Memory B cell (primary cell): ENCODE results near the gene EIF4G3.
A peak's percentile ranks its signal among the peaks of the same experiment; 100 is the strongest.

Experiments used
- ATAC-seq: fragments of 150-1000 bp; cut with Tn5 transposase; 2 replicates; pipeline ENCODE4 v1.10.0; 2021; ENCODE audit warnings: low read depth, mild to moderate bottlenecking, moderate library complexity
- DNase-seq, 2 donors: peaks; one replicate each; pipeline ENCODE4 v3.0.0; 2022; ENCODE audit warnings: low spot score in 2 of 2
- H3K27ac Mint-ChIP-seq: one replicate; pipeline ENCODE4 v1.8.0; 2022; ENCODE audit warnings: mild to moderate bottlenecking, moderate library complexity, mixed read lengths
- H3K27me3 Mint-ChIP-seq: one replicate; pipeline ENCODE4 v1.8.0; 2022; ENCODE audit warnings: mixed read lengths
- H3K36me3 Mint-ChIP-seq: one replicate; pipeline ENCODE4 v1.8.0; 2022; ENCODE audit warnings: mild to moderate bottlenecking, mixed read lengths
- H3K4me1 Mint-ChIP-seq: one replicate; pipeline ENCODE4 v1.8.0; 2022; ENCODE audit warnings: mixed read lengths
- H3K4me3 Mint-ChIP-seq: one replicate; pipeline ENCODE4 v1.8.0; 2022; ENCODE audit warnings: mild to moderate bottlenecking, moderate library complexity, mixed read lengths
- H3K9me3 Mint-ChIP-seq: one replicate; pipeline ENCODE4 v1.8.0; 2022; ENCODE audit warnings: mixed read lengths

Gene EIF4G3

DNA sequence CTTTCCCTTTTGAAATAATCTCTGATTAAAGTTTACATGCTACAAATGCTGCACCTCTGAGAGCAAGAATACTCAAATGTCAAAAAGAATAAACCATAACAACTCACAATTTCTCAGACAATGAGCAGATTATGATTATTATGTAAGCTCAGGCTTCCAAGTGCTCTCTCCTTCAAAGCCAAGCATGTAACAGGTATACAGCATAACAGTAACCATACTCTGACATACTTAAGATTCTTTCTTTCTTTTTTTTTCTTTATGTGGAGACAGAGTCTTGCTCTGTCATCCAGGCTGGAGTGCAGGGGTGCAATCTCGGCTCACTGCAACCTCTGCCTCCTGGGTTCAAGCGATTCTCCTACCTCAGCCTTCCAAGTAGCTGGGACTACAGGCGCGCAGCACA lies 155.4 kb downstream of the EIF4G3 start:
- no peak for ATAC-seq
- H3K27me3 Mint-ChIP-seq: no peaks in the 10 kb centered on the region

DNA sequence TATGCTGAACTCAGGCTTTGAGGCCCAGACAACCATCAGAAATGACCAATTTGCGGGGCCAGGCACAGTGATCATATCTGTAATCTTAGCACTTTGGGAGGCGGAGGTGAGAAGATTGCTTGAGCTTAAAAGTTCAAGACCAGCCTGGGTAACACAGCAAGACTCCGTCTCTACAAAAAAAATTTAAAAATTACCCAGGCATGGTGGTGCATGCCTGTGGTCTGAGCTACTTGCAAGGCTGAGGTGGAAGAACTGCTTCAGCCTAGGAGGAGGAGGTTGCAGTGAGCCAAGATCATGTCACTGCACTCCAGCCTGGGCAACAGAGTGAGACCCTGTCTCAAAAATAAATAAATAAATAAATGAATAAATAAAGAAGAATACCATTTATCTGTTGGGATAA lies 156.5 kb downstream of the EIF4G3 start:
- Mint-ChIP-seq H3K9me3 (no peaks in the 10 kb centered on the region), H3K27ac (no peak overlapping the region), H3K4me1 (peaks cover 10% of the 10 kb centered on the region), H3K36me3 (peaks cover 16% of the 10 kb centered on the region), H3K27me3 (no peaks in the 10 kb centered on the region), H3K4me3 (no peak overlapping the region)
- DNase-seq (no peak), ATAC-seq (no peak)

More for the DNA sequence above, 155.4 kb downstream of the EIF4G3 start:
- Mint-ChIP-seq H3K4me3 (no peak overlapping the region), H3K36me3 (peaks cover 12% of the 10 kb centered on the region), H3K4me1 (peaks cover 11% of the 10 kb centered on the region), H3K27ac (no peak overlapping the region), H3K9me3 (no peaks in the 10 kb centered on the region)
- DNase-seq: no peak

DNA sequence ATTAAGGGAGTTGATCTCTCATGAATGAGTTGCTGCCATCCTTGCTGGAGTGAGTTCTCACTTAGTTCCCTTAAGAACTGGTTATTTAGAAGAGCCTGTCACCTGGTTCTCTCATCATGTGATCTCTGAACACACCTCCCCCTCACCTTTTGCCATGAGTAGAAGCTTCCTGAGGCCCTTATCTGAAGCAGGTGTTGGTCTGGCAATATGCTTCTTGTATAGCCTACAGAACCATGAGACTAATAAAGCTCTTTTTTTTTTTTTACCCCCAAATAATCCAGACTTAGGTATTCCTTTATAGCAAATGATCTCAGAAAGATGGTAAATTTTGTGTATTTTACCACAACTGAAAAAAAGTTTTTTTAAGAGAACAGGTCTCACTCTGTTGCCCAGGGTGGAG lies 158.0 kb downstream of the EIF4G3 start:
- Mint-ChIP-seq H3K4me1 (peaks cover 8% of the 10 kb centered on the region), H3K9me3 (peaks cover 2% of the 10 kb centered on the region), H3K27ac (peak overlapping the region; percentile 26), H3K4me3 (no peak overlapping the region), H3K36me3 (peaks cover 15% of the 10 kb centered on the region), H3K27me3 (no peaks in the 10 kb centered on the region)
- no peak for DNase-seq
- no peak for ATAC-seq

DNA sequence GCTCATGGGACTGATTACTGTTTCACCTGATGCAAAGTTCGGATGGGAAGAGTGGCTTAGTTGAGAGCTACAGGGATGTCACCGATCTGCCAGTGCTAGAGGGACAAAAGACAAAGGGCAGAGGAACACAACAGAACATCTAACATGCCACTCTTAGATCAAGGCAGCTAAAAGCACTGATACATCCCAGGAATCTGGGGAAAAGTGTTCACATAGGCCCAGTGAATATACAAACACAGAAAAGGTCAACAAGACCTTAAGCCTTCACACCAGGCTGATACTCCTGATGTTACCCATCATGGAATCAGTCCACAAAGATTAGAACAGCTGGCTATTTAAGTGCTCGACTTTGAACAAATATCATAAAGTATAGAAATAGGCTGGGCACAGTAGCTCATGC lies 163.2 kb downstream of the EIF4G3 start:
- ATAC-seq: no peak
- no peak for DNase-seq
- Mint-ChIP-seq H3K4me3 (no peak overlapping the region), H3K9me3 (peaks cover 2% of the 10 kb centered on the region), H3K27ac (peak overlapping the region; percentile 42), H3K27me3 (no peaks in the 10 kb centered on the region), H3K36me3 (peaks cover 19% of the 10 kb centered on the region), H3K4me1 (peaks cover 14% of the 10 kb centered on the region)

DNA sequence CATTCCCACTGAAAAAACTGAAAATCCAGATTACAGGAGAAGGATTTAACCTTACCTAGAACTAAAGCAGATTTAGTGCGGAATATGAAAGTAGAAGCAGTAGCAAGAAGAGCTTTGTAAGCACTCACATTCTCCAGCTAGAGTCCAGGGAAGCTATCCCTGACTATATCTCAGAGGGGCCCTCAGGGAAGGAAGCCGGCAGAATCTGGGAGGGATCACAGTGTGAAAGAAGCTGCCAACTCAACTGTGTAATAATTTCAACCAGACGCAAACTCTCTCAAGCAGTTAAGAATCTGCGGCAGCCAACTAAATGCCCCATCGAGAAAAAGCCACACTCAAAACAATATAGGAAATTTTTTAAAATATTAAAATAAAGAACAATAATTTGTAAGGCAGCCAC lies 163.8 kb downstream of the EIF4G3 start:
- H3K4me1 Mint-ChIP-seq: peaks cover 14% of the 10 kb centered on the region
- H3K9me3 Mint-ChIP-seq: peaks cover 2% of the 10 kb centered on the region
- H3K36me3 Mint-ChIP-seq: peaks cover 18% of the 10 kb centered on the region
- H3K27me3 Mint-ChIP-seq: no peaks in the 10 kb centered on the region
- H3K27ac Mint-ChIP-seq: peak overlapping the region; percentile 42
- DNase-seq (no peak), ATAC-seq (no peak)
- H3K4me3 Mint-ChIP-seq: no peak overlapping the region

DNA sequence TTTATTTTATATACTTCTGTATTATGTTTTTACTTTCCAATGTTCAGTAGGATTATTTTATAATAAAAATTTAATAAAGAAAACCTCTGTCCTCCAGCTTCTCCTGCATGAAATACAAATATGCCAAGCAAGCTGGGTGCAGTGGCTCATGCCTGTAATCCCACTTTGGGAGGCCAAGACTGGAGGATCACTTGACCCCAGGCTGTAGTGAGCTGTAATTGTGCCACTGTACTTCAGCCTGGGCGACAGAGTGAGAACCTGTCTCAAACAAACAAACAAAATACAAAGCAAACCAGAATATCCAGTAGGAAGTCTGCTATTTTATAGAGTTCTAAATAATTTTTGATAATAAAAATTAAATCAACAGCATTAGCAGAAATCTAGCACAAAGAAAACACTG lies 168.8 kb downstream of the EIF4G3 start:
- no peak for ATAC-seq
- H3K27ac Mint-ChIP-seq: no peak overlapping the region
- H3K27me3 Mint-ChIP-seq: no peaks in the 10 kb centered on the region
- no peaks in the 10 kb centered on the region for H3K9me3 Mint-ChIP-seq
- peaks cover 5% of the 10 kb centered on the region for H3K36me3 Mint-ChIP-seq
- H3K4me3 Mint-ChIP-seq: no peak overlapping the region
- H3K4me1 Mint-ChIP-seq: peaks cover 9% of the 10 kb centered on the region
- DNase-seq: no peak

DNA sequence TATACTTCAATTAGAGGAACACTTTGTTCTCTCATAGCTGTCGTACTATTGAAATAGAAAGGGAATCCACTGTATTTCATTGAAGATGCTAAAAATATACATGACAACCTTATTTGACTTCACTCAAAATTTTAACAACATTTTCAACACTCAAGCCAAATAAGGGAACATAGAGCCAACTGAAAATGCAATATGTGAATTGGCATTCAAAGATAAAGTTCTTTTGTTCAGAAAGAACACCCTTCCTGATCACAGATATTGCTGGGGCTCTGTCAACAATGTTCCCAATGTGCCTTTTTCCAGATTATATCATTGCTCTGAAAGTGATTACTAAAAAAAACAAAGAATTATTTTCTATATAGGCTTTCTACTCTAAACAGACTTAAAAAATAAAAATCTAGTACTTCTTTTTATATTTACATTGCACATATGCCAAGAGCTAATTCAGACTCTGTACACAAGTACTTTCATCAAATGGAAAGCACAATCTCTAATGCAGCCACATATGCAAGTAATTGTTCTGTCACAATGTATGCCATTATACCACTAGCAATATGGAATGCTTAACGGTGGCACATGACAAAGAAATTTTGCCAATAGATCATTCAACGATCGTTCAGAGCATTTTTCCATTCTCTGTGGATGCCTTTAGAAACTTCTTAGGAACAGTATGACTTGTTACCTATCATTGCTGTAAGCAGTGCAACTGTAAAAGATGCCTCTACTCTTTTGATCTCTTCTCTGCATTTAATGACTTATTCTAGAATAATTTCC lies 171.0 kb downstream of the EIF4G3 start:
- peaks cover 5% of the 10 kb centered on the region for H3K36me3 Mint-ChIP-seq
- no peaks in the 10 kb centered on the region for H3K27me3 Mint-ChIP-seq
- H3K27ac Mint-ChIP-seq: no peak overlapping the region
- no peak for ATAC-seq
- H3K4me1 Mint-ChIP-seq: no peaks in the 10 kb centered on the region
- DNase-seq: no peak
- no peaks in the 10 kb centered on the region for H3K9me3 Mint-ChIP-seq
- no peak overlapping the region for H3K4me3 Mint-ChIP-seq

DNA sequence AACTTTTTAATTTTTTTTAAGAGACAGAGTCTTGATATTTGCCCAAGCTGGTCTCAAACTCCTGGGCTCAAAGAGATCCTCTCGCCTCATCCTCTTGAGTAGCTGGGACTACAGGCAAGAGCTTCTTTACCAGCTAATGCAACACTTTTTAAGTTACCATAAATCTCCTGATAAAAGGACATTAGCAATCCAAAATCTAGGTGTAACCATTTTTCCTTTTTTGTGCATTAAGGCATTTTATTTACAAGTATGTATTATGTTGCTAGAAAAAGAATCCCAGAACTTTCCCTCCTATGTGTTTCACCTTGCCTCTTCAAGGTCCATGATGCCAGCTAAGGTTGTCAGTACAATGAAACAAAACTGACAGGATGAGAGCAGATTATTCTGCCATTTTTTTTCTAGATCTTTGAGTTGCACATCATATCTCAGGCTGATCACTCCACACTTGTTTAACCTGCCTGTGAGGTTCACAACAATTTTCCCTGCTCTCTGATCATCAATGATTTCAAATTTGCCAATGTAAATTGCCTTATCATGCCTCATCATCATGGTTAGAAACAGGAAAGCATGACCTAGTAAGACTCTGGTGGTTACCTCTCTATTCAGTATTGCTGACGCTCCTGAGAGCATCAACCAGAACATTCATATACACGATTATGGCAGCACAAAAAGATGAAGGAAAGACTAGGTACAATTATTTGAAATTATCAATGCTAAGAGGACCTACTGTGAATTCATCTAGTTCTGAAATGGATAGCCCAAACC lies 173.2 kb downstream of the EIF4G3 start:
- ATAC-seq (no peak), DNase-seq (no peak)
- no peak overlapping the region for H3K27ac Mint-ChIP-seq

DNA sequence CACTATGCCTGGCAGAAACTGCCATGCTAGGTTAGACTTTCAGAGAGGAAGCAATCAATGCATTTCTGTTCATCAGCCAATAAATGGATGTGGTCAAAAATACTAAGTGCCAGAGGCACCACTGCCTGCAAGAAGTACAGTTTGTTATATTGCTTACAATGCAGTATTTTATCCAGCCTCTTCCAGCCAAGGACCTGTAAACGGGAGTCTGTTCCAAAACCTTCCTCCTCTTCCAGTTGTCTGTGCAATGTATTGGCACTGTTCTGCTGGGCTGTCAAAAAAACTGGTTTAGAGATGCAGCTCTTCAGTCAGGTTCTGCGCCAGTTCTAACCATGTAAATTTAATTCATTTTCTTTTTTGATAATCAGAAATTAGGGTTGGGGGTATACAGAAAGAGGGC lies 175.7 kb downstream of the EIF4G3 start:
- ATAC-seq (no peak), DNase-seq (no peak)
- Mint-ChIP-seq H3K4me1 (no peaks in the 10 kb centered on the region), H3K9me3 (no peaks in the 10 kb centered on the region), H3K27me3 (no peaks in the 10 kb centered on the region), H3K36me3 (peaks cover 7% of the 10 kb centered on the region), H3K4me3 (no peak overlapping the region), H3K27ac (peak overlapping the region; percentile 9)

More for the DNA sequence above, 173.2 kb downstream of the EIF4G3 start:
- H3K4me3 Mint-ChIP-seq: no peak overlapping the region
- H3K27me3 Mint-ChIP-seq: no peaks in the 10 kb centered on the region
- no peaks in the 10 kb centered on the region for H3K9me3 Mint-ChIP-seq
- peaks cover 5% of the 10 kb centered on the region for H3K36me3 Mint-ChIP-seq
- H3K4me1 Mint-ChIP-seq: no peaks in the 10 kb centered on the region

DNA sequence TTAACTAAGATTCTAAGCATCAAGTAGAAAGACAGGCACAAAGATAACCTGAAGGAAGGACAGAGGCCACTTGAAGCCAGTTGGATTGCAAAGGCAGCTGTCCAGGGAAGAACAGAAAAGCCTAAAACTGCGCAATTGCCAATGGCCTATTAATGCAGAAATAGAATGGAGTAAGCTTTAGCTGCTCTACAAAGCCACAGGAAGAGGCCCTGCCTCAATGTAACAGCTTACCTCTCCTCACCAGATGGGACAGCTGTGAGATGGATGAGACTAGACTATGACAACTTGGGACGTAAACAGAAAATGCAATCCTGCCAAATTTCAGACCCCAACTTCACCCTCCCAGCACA lies 176.5 kb downstream of the EIF4G3 start:
- no peak overlapping the region for H3K27ac Mint-ChIP-seq
- ATAC-seq (no peak), DNase-seq (no peak)
- H3K9me3 Mint-ChIP-seq: no peaks in the 10 kb centered on the region
- H3K27me3 Mint-ChIP-seq: no peaks in the 10 kb centered on the region
- no peaks in the 10 kb centered on the region for H3K4me1 Mint-ChIP-seq
- H3K4me3 Mint-ChIP-seq: no peak overlapping the region
- H3K36me3 Mint-ChIP-seq: peaks cover 7% of the 10 kb centered on the region

DNA sequence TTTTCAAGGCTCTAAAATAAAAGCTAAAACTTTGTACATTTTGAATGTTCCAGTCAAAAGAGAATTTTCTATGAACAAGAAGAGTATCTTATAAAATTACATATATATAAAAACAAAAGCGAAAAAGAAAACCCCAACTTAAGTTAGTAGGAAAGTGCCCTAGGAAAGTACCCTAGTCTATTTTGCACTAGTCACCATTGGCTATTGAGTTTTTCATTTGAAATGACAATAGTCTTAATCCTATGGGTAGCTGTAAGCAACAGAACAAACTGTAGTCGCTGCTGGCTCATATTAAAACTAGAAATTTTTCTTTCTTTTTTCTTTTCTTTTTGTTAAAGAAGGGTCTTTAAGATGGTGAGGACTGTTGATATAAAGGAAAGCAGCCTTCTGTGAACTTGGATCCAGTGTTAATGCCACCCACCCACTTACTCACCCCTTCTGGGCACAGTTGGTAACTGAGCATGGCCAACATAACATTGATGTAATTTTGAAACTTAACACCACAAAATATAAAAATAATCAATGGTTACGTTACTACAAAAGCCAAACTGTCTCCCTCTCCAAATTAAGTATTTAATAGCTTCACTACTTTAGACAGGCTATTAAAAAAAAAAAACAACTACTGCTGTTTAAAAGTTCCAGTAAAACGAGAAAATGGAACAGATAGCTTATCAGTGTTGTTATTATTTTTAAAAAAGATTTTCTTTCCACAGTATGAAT lies 177.0 kb downstream of the EIF4G3 start:
- ATAC-seq (no peak), DNase-seq (no peak)
- Mint-ChIP-seq H3K4me1 (no peaks in the 10 kb centered on the region), H3K36me3 (peaks cover 7% of the 10 kb centered on the region), H3K4me3 (no peak overlapping the region), H3K27ac (no peak overlapping the region), H3K27me3 (no peaks in the 10 kb centered on the region), H3K9me3 (no peaks in the 10 kb centered on the region)

DNA sequence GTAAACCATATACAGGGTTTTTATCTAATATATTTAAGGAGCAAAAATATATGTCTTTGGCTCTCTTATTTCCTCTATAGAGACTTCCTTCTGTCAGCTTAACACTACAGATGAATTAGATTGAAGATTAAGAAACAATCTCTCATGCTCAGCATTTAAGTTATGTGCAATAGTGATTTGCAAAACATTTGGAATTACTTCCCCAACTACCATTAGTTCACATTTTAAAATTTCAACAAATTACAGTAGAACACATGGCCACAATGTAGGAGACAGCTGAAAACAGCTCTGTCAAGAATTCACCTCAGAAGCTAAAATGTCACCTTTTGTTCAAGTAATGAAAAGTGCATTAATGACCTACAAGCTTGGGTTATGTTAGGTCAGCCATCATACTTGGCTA lies 177.9 kb downstream of the EIF4G3 start:
- H3K36me3 Mint-ChIP-seq: peaks cover 7% of the 10 kb centered on the region
- H3K27me3 Mint-ChIP-seq: no peaks in the 10 kb centered on the region

DNA sequence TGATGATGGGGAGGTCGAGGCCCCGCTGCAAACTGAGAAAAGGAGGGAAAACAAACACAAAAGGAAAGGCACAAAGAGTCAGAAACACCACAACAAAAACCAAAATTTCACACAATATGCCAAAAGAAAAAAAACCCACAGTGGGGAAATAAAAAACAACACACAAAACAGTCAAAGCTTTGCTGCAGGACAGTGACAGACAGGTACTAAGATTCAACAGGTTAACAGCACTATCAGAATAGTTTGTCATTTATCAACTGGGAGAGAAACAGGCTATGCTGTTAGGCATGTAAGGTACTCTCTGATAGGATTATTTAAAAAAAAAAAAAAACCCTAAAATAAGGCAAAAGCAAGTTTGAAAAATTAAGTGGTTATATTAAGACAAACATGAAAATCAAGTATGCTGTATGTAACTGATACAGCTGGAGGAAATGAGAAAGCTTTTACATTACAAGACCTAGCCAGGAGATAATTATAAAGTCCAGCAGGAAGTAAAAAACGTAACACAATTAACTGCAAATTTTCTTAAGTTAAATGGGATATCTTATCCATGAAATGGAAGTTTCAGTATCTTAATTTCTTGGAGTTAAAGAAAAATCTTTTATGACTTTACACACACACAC lies 179.0 kb downstream of the EIF4G3 start:
- DNase-seq (no peak), ATAC-seq (no peak)
- Mint-ChIP-seq H3K36me3 (peaks cover 7% of the 10 kb centered on the region), H3K4me3 (no peak overlapping the region), H3K27me3 (no peaks in the 10 kb centered on the region), H3K4me1 (peaks cover 3% of the 10 kb centered on the region), H3K27ac (no peak overlapping the region), H3K9me3 (no peaks in the 10 kb centered on the region)

More for the DNA sequence above, 177.9 kb downstream of the EIF4G3 start:
- ATAC-seq: no peak
- no peak overlapping the region for H3K27ac Mint-ChIP-seq
- H3K4me3 Mint-ChIP-seq: no peak overlapping the region
- no peaks in the 10 kb centered on the region for H3K9me3 Mint-ChIP-seq
- peaks cover under 1% of the 10 kb centered on the region for H3K4me1 Mint-ChIP-seq
- no peak for DNase-seq

DNA sequence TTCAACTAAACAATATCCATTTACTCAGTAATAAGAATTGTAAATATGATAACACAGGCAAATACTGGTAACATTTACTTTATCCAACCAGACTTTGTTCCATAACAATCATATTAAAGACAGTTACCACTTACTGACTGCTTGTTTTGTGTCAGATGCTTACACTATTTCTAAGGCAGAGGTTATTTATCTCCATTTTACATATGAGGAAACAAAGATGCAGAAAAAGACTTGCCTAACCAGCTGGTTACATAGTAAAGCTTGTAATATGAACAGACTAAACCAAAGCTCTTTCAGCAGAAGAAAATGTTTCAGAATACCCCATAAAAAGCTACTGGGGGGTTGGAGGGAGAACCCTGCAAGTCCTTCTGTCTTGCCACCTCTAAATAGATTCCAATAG lies 180.1 kb downstream of the EIF4G3 start:
- no peaks in the 10 kb centered on the region for H3K27me3 Mint-ChIP-seq
- H3K4me1 Mint-ChIP-seq: peaks cover 6% of the 10 kb centered on the region
- H3K27ac Mint-ChIP-seq: no peak overlapping the region
- ATAC-seq (no peak), DNase-seq (no peak)
- H3K9me3 Mint-ChIP-seq: no peaks in the 10 kb centered on the region
- no peak overlapping the region for H3K4me3 Mint-ChIP-seq
- peaks cover 4% of the 10 kb centered on the region for H3K36me3 Mint-ChIP-seq
